C4-2B (cell line): ENCODE results near the gene LCNL1.

Source experiments
- H3K27ac ChIP-seq: fragments of 450-650 bp; 2 replicates; pipeline ENCODE4 v1.5.1; 2017
- ZFX ChIP-seq: fragments of 450-650 bp; IDR thresholded peaks from 2 replicates; pipeline ENCODE4 v1.6.1; 2017
- TF ChIP-seq, protein P1 (sequence below): fragments of 450-650 bp; conservative IDR thresholded peaks from 2 replicates; pipeline ENCODE4 v1.5.1; 2017; ENCODE audit warnings: mild to moderate bottlenecking

LCNL1 gene

DNA sequence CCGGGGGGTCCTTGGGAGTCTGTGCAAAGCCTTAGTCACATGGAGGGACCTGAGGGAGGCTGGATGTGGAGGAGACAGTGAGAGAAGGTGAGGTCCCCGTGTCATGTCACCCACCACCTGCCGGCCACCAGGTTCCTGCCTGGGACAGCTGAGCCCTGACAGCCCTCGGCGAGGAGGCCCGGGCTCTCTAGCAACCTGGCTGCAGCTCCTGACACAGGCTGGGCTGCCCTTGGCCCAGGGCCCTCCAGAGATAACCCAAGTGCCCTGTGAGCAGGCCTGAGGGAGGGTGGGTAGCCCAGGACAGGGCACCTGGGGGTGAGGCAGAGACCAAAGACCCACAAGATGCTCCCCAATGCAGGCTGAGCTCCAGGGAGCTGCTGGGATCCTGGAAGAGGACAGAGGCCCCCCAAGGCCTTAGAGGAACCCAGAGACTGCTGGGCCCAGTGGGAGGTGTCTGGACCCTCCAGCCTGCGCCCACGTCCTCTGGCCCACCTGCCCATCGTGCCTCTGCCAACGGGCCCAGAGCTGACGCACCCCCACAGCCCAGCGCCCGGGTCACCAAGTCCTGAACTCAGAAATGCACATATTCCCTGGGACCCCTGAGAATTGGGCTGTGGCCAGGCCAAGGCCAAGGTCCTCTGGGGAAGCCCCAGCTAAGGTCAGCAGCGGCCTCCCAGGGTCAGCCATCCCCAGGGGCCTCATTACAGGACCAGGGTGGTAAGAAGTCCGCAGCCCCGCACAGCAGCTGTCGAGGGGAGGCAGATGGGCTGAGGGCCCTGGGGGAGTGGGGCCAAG is 14.3 kb upstream of the LCNL1 start:
- H3K27ac ChIP-seq = no peak overlapping the region
- TF ChIP-seq, protein P1, sequence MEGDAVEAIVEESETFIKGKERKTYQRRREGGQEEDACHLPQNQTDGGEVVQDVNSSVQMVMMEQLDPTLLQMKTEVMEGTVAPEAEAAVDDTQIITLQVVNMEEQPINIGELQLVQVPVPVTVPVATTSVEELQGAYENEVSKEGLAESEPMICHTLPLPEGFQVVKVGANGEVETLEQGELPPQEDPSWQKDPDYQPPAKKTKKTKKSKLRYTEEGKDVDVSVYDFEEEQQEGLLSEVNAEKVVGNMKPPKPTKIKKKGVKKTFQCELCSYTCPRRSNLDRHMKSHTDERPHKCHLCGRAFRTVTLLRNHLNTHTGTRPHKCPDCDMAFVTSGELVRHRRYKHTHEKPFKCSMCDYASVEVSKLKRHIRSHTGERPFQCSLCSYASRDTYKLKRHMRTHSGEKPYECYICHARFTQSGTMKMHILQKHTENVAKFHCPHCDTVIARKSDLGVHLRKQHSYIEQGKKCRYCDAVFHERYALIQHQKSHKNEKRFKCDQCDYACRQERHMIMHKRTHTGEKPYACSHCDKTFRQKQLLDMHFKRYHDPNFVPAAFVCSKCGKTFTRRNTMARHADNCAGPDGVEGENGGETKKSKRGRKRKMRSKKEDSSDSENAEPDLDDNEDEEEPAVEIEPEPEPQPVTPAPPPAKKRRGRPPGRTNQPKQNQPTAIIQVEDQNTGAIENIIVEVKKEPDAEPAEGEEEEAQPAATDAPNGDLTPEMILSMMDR = no peak
- no peak for TF ChIP-seq ZFX

DNA sequence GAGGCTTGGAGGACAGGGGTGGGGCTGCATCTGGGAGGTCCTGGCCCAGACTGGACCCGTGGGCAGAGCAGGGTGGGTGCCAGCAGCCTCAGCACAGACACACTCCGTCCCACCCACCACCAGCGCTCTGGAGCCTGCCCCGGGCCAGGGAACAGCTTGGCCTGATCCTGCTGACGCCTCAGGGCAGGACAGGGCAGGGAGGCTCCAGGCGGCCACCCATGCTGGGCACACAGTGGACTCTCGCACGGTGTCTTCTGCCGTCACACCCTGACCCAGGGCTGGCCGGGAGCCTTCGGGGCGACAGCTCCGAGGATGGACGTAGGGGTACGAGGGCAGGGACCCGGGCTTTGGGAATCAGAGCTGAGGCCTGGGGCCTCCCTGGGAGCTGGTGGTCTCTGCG is 13.6 kb upstream of the LCNL1 start:
- no peak overlapping the region for H3K27ac ChIP-seq
- TF ChIP-seq ZFX = no peak
- TF ChIP-seq, protein P1 = no peak

DNA sequence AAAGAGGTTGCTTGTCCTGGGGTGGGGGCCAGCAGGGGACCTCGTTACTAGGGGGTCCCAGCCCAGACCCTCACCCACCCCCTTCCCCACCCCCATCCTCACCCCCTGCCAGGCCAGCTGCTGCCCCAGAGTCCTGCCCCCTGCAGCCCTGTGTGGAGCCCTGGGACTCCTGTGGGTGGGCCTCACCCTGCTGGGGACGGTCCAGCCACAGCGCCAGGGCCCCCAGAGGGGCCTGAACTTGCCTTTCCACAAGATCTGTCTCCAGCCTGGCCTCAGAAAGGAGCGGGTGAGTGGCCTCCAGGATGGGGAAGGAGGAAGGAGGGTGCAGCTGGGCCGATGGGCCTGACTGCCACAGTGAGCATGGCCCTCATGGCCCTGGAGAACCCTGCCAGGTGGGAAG is 13.0 kb upstream of the LCNL1 start:
- TF ChIP-seq ZFX = no peak
- TF ChIP-seq, protein P1 = no peak
- H3K27ac ChIP-seq = no peak overlapping the region

DNA sequence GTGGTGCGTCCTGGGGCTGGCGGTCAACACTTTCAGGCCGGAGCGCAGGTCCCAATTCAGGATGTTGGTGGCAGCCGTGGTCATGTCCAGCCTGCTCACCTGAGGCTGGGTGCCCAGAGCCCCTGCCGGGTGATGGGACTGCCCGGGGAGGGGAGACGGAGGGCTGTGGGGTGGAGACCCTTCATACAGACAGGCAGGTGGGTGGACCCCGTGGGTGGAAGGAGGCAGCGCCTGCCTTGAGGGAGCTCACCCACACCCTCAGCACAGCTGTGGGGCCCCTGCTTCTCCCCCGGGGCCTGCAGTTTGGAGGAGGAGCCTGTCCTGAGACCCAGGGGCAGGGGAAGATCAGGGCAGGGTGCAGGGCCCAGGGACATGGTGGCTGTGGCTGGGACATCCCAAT is 12.4 kb upstream of the LCNL1 start:
- no peak overlapping the region for H3K27ac ChIP-seq
- TF ChIP-seq, protein P1 = no peak
- TF ChIP-seq ZFX = no peak

DNA sequence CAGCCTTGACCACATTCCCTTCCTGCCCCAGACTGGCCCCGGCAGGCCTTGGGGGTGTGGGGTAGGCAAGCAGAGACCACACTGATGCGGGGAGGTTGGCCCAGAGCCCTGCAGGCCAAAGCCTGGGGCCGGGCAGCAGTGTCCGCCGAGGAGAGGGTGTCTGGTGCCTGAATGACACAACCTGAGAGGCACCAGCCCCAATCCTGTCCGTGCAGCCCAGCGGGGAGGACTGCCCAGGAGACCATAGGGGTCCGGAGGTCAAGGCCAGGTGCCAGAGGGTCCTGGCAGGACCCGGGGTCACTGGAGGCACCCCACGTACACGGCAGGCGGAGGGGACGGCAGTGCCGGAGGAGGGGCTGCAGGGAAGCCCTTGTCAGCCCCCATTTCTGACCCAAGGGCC is 11.0 kb upstream of the LCNL1 start:
- TF ChIP-seq, protein P1 = no peak
- no peak for TF ChIP-seq ZFX
- H3K27ac ChIP-seq = no peak overlapping the region

DNA sequence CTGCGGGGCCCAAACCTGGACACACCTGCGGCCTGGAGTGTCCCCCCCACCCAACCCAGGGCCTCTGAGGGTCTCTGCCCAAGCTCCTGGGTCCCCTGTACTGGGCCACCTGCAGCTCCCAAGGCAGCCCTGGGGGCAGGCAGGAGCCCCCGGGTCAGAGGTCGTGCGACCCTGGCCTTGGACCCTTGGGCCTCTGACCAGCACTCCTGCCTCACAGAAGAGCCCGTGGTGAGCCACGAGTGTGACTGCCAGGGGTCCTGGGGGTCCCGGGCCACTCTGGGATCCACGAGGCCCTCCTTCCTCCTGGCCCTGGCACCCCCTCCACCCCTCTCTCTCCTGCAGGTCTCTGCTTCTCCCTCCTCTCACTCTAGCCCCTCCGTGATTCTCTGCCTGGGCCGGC is 10.5 kb upstream of the LCNL1 start:
- TF ChIP-seq, protein P1 = no peak
- no peak for TF ChIP-seq ZFX
- H3K27ac ChIP-seq = no peak overlapping the region

DNA sequence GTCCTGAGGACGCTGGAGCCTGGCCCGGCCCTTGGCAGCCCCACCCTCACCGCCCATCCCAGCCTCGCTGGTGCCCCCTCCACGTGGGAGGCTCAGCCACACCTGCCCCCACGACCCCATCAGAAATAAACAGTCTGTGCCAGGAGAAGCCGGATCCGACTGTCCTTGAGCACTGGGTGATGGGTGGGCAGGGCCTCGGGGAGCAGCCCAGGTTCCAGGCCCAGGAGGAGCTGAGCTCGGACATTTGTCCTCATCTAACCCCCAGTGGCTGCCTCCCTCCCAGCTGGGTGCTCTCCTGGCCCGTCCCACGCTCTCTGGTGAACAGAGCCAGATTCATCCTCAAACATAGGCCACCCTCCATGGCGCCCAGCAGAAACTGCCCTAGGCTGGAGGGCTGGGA is 10.1 kb upstream of the LCNL1 start:
- H3K27ac ChIP-seq = no peak overlapping the region

More for the DNA sequence above, 10.1 kb upstream of the LCNL1 start:
- no peak for TF ChIP-seq ZFX
- TF ChIP-seq, protein P1 = no peak
